Measurements from ENCODE around the gene RNF141.

DNA sequence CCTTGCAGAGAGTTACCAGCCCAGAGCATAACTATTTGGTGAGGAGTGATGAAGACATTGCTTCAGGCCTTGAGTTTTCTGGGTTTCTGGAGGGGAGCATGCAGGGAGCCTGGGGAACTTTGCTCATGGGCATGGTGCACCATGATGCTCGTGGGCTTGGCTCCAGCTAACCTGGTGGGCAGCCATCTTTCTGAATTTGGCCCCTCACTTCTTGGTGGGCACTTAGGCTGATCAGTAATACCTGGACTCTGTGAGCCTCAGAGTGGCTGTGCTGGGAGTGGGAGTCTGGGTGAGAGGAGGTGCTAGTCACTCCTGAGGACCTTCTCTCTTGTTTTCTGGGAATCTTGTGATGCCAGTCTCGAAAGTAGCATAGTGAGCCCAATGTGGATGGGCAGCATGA, 55.3 kb downstream of the RNF141 start:
- TF ChIP-seq, protein P1, sequence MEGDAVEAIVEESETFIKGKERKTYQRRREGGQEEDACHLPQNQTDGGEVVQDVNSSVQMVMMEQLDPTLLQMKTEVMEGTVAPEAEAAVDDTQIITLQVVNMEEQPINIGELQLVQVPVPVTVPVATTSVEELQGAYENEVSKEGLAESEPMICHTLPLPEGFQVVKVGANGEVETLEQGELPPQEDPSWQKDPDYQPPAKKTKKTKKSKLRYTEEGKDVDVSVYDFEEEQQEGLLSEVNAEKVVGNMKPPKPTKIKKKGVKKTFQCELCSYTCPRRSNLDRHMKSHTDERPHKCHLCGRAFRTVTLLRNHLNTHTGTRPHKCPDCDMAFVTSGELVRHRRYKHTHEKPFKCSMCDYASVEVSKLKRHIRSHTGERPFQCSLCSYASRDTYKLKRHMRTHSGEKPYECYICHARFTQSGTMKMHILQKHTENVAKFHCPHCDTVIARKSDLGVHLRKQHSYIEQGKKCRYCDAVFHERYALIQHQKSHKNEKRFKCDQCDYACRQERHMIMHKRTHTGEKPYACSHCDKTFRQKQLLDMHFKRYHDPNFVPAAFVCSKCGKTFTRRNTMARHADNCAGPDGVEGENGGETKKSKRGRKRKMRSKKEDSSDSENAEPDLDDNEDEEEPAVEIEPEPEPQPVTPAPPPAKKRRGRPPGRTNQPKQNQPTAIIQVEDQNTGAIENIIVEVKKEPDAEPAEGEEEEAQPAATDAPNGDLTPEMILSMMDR (IDR thresholded peaks at IDR 0.05) = no peak
- TF ChIP-seq POLR2A (IDR thresholded peaks at IDR 0.05) = no peak

All from sigmoid colon (tissue), 3 donors.